Endothelial cell of umbilical vein (primary cell): ENCODE measurements around the gene PHACTR1. TPM values are rescaled to one million over a fixed set of nuclear protein-coding genes. Genes with fewer than 3 reads are reported as not detected.

Experiments used
- BruUV-seq: library from RNA; stranded (reverse); fragments of 400-500 nt; replicated peaks from 2 replicates; lab custom pipeline; 2021; lab: Mats Ljungman, UMichigan
- CTCF ChIA-PET: fragments of 300-600, 350-600 bp; sonication (Branson Sonifier 250); formaldehyde crosslinking; loops from one replicate; lab custom pipeline; 2021; ENCODE audit warnings: antibody characterized with exemption, inconsistent platforms; lab: Charles Lee
- POLR2A ChIA-PET: fragments of 300-600, 350-600 bp; sonication (Branson Sonifier 250); formaldehyde crosslinking; loops from one replicate; lab custom pipeline; 2021; ENCODE audit warnings: antibody characterized with exemption, inconsistent platforms; lab: Charles Lee
- DNase-seq: peaks from one replicate; pipeline ENCODE4 v3.0.0-alpha.2; 2011; ENCODE audit warnings: low read depth, low spot score
- FAIRE-seq: peaks from 2 replicates; lab custom pipeline; 2011; peaks lifted over from hg19 to GRCh38; lab: Jason Lieb, UNC
- H2AFZ ChIP-seq: 2 replicates; pipeline ENCODE4 v1.6.0; 2012; ENCODE audit warnings: low read depth, low read length, control low read depth, inconsistent platforms
- H3K27ac ChIP-seq: 2 replicates; pipeline ENCODE4 v1.5.1; 2011; ENCODE audit warnings: low read depth, mild to moderate bottlenecking, control low read depth, low read length, moderate library complexity; ENCODE audit not compliant: insufficient read depth
- H3K27me3 ChIP-seq, 2 experiments: 2 replicates each; pipeline versions ENCODE4 v1.6.0 to v1.6.1; 2011; ENCODE audit warnings: low read length in 2 of 2, mixed read lengths in 1 of 2; ENCODE audit not compliant: control insufficient read depth in 2 of 2, insufficient read depth in 2 of 2
- H3K36me3 ChIP-seq, 2 experiments: 2 replicates in 1 of 2; 3 replicates in 1 of 2; pipeline ENCODE4 v1.5.1; 2011; ENCODE audit warnings: low read length in 2 of 2, mild to moderate bottlenecking in 1 of 2, moderate library complexity in 1 of 2; ENCODE audit not compliant: control insufficient read depth in 2 of 2, insufficient read depth in 2 of 2; ENCODE audit errors: extremely low read depth in 1 of 2
- H3K4me1 ChIP-seq: 3 replicates; pipeline ENCODE4 v1.5.1; 2011; ENCODE audit warnings: mild to moderate bottlenecking, low read length; ENCODE audit not compliant: control insufficient read depth, insufficient read depth; ENCODE audit errors: extremely low read depth
- H3K4me2 ChIP-seq: 2 replicates; pipeline ENCODE4 v1.6.1; 2011; ENCODE audit warnings: low read length, control low read depth, mixed read lengths; ENCODE audit not compliant: insufficient read depth
- H3K4me3 ChIP-seq, 3 experiments: fragments of 200-600 bp in 1 of 3; sonication (generic), shearing (Covaris generic) in 1 of 3; replicated peaks in 1 of 3; 2 replicates each; pipeline ENCODE4 v1.5.1; 2011 to 2016; ENCODE audit warnings: control low read depth in 3 of 3, low read length in 3 of 3, mild to moderate bottlenecking in 2 of 3, inconsistent platforms in 1 of 3, low read depth in 1 of 3, moderate library complexity in 1 of 3; ENCODE audit not compliant: insufficient read depth in 1 of 3
- H3K79me2 ChIP-seq: 2 replicates; pipeline ENCODE4 v1.6.0; 2012; ENCODE audit warnings: low read length, inconsistent platforms; ENCODE audit not compliant: control insufficient read depth, insufficient read depth
- H3K9ac ChIP-seq: replicated peaks from 2 replicates; pipeline ENCODE3; 2011; ENCODE audit warnings: low read length, control low read depth; ENCODE audit not compliant: insufficient read depth; ENCODE audit errors: extremely low read depth
- H3K9me1 ChIP-seq: replicated peaks from 3 replicates; pipeline ENCODE4 v1.6.0; 2011; ENCODE audit warnings: mild to moderate bottlenecking, low read length; ENCODE audit not compliant: control insufficient read depth, insufficient read depth; ENCODE audit errors: extremely low read depth
- H3K9me3 ChIP-seq: replicated peaks from 2 replicates; pipeline ENCODE4 v1.5.1; 2012; ENCODE audit warnings: low read length, inconsistent platforms; ENCODE audit not compliant: control insufficient read depth, insufficient read depth
- H4K20me1 ChIP-seq: replicated peaks from 2 replicates; pipeline ENCODE3; 2011; ENCODE audit warnings: mild to moderate bottlenecking, low read length; ENCODE audit not compliant: control insufficient read depth, insufficient read depth; ENCODE audit errors: extremely low read depth
- EZH2 ChIP-seq: IDR thresholded peaks from 2 replicates; pipeline ENCODE4 v1.6.1; 2012; ENCODE audit warnings: borderline replicate concordance, low read depth, mild to moderate bottlenecking, moderate library complexity, low read length, inconsistent platforms; ENCODE audit not compliant: severe bottlenecking
- FOS ChIP-seq: IDR thresholded peaks from 2 replicates; pipeline ENCODE4 v1.6.1; 2011; ENCODE audit warnings: mild to moderate bottlenecking, low read length, moderate library complexity, borderline replicate concordance; ENCODE audit not compliant: insufficient read depth
- GATA2 ChIP-seq: IDR thresholded peaks from 2 replicates; pipeline ENCODE4 v1.7.0; 2011; ENCODE audit warnings: low read depth, mild to moderate bottlenecking, moderate library complexity, mixed read lengths, low read length; ENCODE audit not compliant: insufficient read length, insufficient read depth
- JUN ChIP-seq: IDR thresholded peaks from 2 replicates; pipeline ENCODE4 v1.6.1; 2011; ENCODE audit warnings: borderline replicate concordance, low read depth; ENCODE audit not compliant: insufficient read length, insufficient read depth
- MYC ChIP-seq: IDR thresholded peaks from one replicate; pipeline ENCODE4 v1.6.1; 2011; ENCODE audit warnings: mild to moderate bottlenecking, low read depth, low read length
- POLR2A ChIP-seq: IDR thresholded peaks from 2 replicates; pipeline ENCODE4 v1.6.1; 2012; ENCODE audit warnings: low read depth, mild to moderate bottlenecking, control low read depth, low read length
- POLR2AphosphoS5 ChIP-seq: IDR thresholded peaks from 2 replicates; pipeline ENCODE4 v1.6.1; 2012; ENCODE audit warnings: low read depth, mild to moderate bottlenecking, control low read depth, low read length, moderate library complexity; ENCODE audit not compliant: insufficient read depth
- dilution Hi-C: fragments of 300-500 bp; cut with MboI; formaldehyde crosslinking; loops from one replicate; pipeline ENCODE4 v1.15.0; 2019; ENCODE audit warnings: low sequenced_read_pairs; ENCODE audit not compliant: extremely low pct_ligation_motif_present
- intact Hi-C: fragments of 100-400 bp; cut with micrococcal nuclease; formaldehyde crosslinking; loops from one replicate; pipeline ENCODE4 v1.10.0; 2022
- polyA plus RNA-seq, 4 experiments: library from polyadenylated mRNA; depleted of rRNA in 3 of 4; stranded (reverse) in 3 of 4; unstranded in 1 of 4; fragments of >200 nt; gene quantifications; 2 replicates each; pipeline versions ENCODE4 v1.2.1 to v1.2.3, GENCODE V29; 2011 to 2012; ENCODE audit warnings: missing spikeins in 1 of 4
- total RNA-seq: library from RNA; stranded (reverse); gene quantifications from 2 replicates; pipeline ENCODE4 v1.2.3, GENCODE V29; 2021
- TF ChIP-seq, protein P1 (sequence below), 2 donors: IDR thresholded peaks; 1 replicate in 1 of 2; 2 replicates in 1 of 2; pipeline ENCODE4 v1.5.1; 2011; ENCODE audit warnings: low read length in 2 of 2, mild to moderate bottlenecking in 2 of 2, moderate library complexity in 2 of 2, control low read depth in 1 of 2, inconsistent platforms in 1 of 2, low read depth in 1 of 2; ENCODE audit not compliant: insufficient read depth in 1 of 2; ENCODE audit errors: extremely low read depth in 1 of 2
- TF ChIP-seq, protein P2 (sequence below): IDR thresholded peaks from 2 replicates; pipeline ENCODE4 v1.6.1; 2011; ENCODE audit not compliant: insufficient read depth, insufficient read length

Gene PHACTR1
- total and polyA plus RNA-seq, 2 donors (not counting 3 experiments of a cell fraction or from before 2014, with no cell fraction given), result 2.4 to 23.2 TPM

GRCh38 chr6:13178107-13178506, 461.5 kb downstream of the PHACTR1 start:
- ChIA-PET POLR2A (no interaction called here), CTCF (interaction anchor here (1.0 to 1.5 kb wide), 2 partner anchors 14 to 267 kb away, joined by 3 to 8 read pairs; no protein-coding TSS in a partner anchor)
- H3K4me1 ChIP-seq, result no peaks in the 10 kb centered on the region
- H3K9me1 ChIP-seq, result no peaks in the 10 kb centered on the region
- DNase-seq (peak; percentile 5), FAIRE-seq (no peak)
- H2AFZ ChIP-seq, result no peak overlapping the region
- dilution Hi-C loops, result no loop called here
- H3K36me3 ChIP-seq, result no peaks in the 10 kb centered on the region
- H3K4me2 ChIP-seq, result no peak overlapping the region
- no peaks in the 10 kb centered on the region for H3K9me3 ChIP-seq
- no peak for TF ChIP-seq JUN
- no peak for TF ChIP-seq POLR2AphosphoS5
- no peak for TF ChIP-seq FOS
- TF ChIP-seq GATA2, result no peak
- TF ChIP-seq, protein P1, sequence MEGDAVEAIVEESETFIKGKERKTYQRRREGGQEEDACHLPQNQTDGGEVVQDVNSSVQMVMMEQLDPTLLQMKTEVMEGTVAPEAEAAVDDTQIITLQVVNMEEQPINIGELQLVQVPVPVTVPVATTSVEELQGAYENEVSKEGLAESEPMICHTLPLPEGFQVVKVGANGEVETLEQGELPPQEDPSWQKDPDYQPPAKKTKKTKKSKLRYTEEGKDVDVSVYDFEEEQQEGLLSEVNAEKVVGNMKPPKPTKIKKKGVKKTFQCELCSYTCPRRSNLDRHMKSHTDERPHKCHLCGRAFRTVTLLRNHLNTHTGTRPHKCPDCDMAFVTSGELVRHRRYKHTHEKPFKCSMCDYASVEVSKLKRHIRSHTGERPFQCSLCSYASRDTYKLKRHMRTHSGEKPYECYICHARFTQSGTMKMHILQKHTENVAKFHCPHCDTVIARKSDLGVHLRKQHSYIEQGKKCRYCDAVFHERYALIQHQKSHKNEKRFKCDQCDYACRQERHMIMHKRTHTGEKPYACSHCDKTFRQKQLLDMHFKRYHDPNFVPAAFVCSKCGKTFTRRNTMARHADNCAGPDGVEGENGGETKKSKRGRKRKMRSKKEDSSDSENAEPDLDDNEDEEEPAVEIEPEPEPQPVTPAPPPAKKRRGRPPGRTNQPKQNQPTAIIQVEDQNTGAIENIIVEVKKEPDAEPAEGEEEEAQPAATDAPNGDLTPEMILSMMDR (IDR thresholded peaks at IDR 0.05; ENCODE audit: extremely low read depth in 1 of 2, insufficient read depth in 1 of 2, low read depth in 1 of 2, low read length in 2 of 2), result no peak
- no peak for TF ChIP-seq POLR2A
- TF ChIP-seq MYC, result no peak
- no peak for TF ChIP-seq EZH2
- TF ChIP-seq, protein P2, sequence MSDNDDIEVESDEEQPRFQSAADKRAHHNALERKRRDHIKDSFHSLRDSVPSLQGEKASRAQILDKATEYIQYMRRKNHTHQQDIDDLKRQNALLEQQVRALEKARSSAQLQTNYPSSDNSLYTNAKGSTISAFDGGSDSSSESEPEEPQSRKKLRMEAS, result no peak
- H3K27me3 ChIP-seq, result no peaks in the 10 kb centered on the region
- no peak overlapping the region for H3K9ac ChIP-seq
- intact Hi-C loops, result no loop called here
- no peaks in the 10 kb centered on the region for H4K20me1 ChIP-seq
- H3K4me3 ChIP-seq, result no peak overlapping the region
- H3K79me2 ChIP-seq, result no peaks in the 10 kb centered on the region
- no peak overlapping the region for H3K27ac ChIP-seq
- no TSS peak for BruUV-seq
